ENCODE data around the gene LMOD2.

Gene LMOD2

GRCh38 chr7:123680580-123680979, 24.9 kb downstream of the LMOD2 start (continued):
- TF ChIP-seq PRDM2 (tag by site-specific recombination; IDR thresholded peaks at IDR 0.05; ENCODE audit: borderline replicate concordance) (no peak), ZNF404 (tag by site-specific recombination; IDR thresholded peaks at IDR 0.05) (no peak), TRIM28 (IDR thresholded peaks at IDR 0.05; ENCODE audit: borderline replicate concordance, low read length) (no peak)

- H3K27ac ChIP-seq (ENCODE audit: extremely low read depth, low read depth, low read length): no peak overlapping the region
- H3K4me3 ChIP-seq (ENCODE audit: low read depth, low read length): no peak overlapping the region
- H3K36me3 ChIP-seq (ENCODE audit: control insufficient read depth in 2 of 2, insufficient read depth in 1 of 2, low read length in 2 of 2): peaks cover 12 to 22% of the 10 kb centered on the region in 2 experiments; a peak in 2 of 3 replicates
- POLR2A ChIA-PET: no interaction called here
- CTCF ChIA-PET: interaction anchor here (0.6 to 3.3 kb wide), 8 partner anchors 10 to 321 kb away, joined by 3 to 20 read pairs (median 4); no protein-coding TSS in a partner anchor
- H3K4me1 ChIP-seq (ENCODE audit: control insufficient read depth, insufficient read depth, low read length): no peaks in the 10 kb centered on the region
- TF ChIP-seq ZSCAN23 (tag by site-specific recombination; IDR thresholded peaks at IDR 0.05) (no peak), ZNF174 (tag by site-specific recombination; IDR thresholded peaks at IDR 0.05) (no peak), REST (tag by site-specific recombination; IDR thresholded peaks at IDR 0.05) (no peak), ZFHX2 (tag by site-specific recombination; conservative IDR thresholded peaks at IDR 0.05) (no peak), REPIN1 (tag by site-specific recombination; IDR thresholded peaks at IDR 0.05; ENCODE audit: low read depth) (no peak), KLF17 (tag by site-specific recombination; IDR thresholded peaks at IDR 0.05) (no peak), ZNF26 (tag by site-specific recombination; IDR thresholded peaks at IDR 0.05) (no peak), ZNF785 (tag by site-specific recombination; IDR thresholded peaks at IDR 0.05) (no peak), ZBTB21 (tag by site-specific recombination; IDR thresholded peaks at IDR 0.05) (no peak), ELK4 (IDR thresholded peaks at IDR 0.05; ENCODE audit: borderline replicate concordance, low read depth, low read length) (no peak), ZNF19 (tag by site-specific recombination; IDR thresholded peaks at IDR 0.05; ENCODE audit: low read depth) (no peak), ZNF558 (tag by site-specific recombination; IDR thresholded peaks at IDR 0.05) (no peak), ZNF211 (tag by site-specific recombination; IDR thresholded peaks at IDR 0.05; ENCODE audit: low read depth) (no peak)
- H3K9me3 ChIP-seq (ENCODE audit: control insufficient read depth, insufficient read depth, low read depth, low read length): no peaks in the 10 kb centered on the region
These were observed 25.9 kb downstream of the LMOD2 start for GRCh38 chr7:123681561-123681960.

All from HEK293 (cell line).